NCI-H1092 treated with DMSO at 0.1 percent for 48 hours (cell line): Measurements from ENCODE around the gene GTF2B.
A peak's percentile ranks its signal among the peaks of the same experiment; 100 is the strongest.
"Not testable (repeated sequence)": the region's sequence is repeated elsewhere in the genome, so short reads cannot be mapped to it uniquely, and the experiment has no call there.

Source experiments
- DNase-seq: peaks from one replicate; lab custom pipeline; 2025; lab: John Stamatoyannopoulos, UW

GTF2B gene, protein sequence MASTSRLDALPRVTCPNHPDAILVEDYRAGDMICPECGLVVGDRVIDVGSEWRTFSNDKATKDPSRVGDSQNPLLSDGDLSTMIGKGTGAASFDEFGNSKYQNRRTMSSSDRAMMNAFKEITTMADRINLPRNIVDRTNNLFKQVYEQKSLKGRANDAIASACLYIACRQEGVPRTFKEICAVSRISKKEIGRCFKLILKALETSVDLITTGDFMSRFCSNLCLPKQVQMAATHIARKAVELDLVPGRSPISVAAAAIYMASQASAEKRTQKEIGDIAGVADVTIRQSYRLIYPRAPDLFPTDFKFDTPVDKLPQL

DNA sequence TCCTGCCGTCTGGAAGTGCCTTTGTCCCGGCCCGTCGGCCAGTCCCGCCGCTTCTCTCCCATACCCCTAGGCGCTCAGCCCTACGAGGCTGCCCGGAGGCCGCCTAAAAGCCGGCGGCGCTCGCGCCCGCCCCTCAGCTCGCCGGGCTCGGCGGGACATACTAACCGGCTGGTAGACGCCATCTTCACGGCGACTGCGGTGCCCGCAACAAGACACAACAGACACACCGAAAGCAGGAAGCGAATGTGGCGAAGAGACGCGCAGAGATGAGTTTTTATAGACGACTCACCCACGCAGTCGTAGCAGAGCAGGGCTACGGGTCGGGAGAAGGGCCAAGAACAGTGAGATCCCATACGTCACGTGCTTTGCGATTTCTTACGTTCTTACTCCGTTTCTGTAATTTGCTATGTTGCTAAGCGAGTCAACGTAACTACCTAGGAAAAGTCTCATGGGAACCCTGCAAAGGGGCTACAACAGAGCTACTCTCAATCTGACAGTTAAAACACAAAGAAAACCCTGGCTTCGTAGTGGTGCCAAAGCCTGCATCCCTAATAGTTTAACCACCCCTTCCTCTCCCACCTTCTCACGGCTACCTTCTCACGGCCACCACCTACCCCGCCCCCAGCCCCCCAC lies at the start of gene GTF2B:
Gene GTF2B, minus strand, starts transcription at position 250 of the 633 bp plus-strand sequence. Its CDS starts 68 bp downstream, at position 182.
- DNase-seq, result peak; percentile 94

- not testable (repeated sequence) for DNase-seq
These were observed 47.2 kb upstream of the GTF2B start for GRCh38 chr1:88938528-88938927.

DNA sequence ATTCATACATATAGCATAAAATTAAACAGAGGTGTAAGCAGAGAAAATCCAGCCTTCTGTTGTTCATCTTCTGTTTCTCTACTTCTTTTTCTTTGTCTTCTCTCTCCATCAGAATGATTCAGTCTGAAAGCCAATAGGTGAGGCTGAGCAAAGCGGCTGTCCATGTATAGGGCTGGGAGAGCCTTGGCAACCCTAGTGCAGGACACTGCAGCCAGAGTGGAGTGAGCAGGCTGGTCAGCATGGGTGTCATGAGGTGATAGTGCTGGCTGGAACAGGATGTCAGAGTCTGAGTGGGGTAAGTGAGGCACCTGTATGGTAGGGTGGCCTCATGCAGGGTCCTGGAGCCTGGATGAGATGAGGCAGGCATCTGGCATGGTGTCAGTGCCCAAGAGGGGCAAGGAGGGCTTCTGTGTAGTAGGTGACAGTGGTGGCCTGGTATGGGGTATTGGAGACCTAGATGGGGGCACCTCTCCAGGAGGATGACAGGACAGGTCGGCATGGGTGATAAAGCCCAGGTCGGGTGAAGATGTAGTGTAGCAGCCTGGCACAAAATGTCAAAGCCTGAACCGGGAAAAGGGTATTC lies 45.5 kb upstream of the GTF2B start:
- DNase-seq, result no peak

- DNase-seq, result no peak
These were observed 44.8 kb upstream of the GTF2B start for GRCh38 chr1:88936223-88936523.

DNA sequence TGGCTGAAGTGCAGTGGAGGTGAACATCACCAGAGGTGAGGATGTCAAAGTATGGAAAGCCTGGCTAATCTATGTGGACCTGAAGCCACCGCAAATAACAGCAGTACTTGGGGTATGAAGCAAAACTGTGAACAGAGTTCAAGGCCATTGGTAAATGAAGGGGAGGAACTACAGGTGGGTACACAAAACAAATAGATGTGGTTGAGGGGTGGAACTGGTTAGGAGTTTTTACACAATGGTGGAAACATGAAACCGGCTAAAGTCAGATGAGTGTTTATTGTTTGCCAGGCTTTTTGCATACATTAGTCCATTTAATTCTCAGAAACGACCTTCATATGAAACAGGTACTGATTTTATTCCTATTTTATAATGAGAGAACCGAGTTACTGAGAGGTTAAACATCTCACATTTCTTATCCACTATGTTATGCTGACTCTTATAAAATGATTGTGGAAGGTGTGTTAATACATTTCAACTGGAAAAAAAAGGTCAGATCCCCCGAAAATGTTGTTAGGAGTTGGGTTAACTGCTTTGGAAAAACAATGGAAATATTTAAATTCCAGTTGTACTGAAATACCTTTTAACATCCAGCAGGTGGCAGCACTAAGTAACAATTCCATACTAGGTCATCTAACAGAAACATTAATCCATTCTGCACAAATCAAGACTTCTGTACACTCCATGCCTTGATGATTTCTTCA lies 44.3 kb upstream of the GTF2B start:
- peak; percentile 30 for DNase-seq

GRCh38 chr1:88930176-88930575 lies 38.8 kb upstream of the GTF2B start:
- not testable (repeated sequence) for DNase-seq

DNA sequence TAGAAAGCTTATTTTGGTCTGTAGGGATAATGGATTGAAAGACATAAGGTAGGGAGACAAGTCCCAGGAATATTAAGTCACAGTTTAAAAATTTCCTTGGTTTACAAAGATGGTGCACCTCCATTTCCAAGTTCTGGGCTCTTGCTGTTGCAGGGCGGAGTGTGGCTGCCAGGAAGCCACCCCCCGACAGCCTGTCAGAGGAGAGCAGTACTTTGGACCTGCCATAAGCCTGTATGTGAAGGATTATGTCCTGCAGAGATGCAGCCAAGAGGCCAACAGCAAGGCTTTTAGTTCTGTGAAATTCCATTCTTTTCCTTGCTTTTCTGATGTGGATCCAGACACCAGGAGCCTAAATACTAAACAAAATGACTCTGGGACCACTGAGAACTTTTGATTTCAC lies 31.9 kb upstream of the GTF2B start:
- DNase-seq, result no peak

GRCh38 chr1:88922214-88922613 lies 30.8 kb upstream of the GTF2B start:
- DNase-seq, result no peak

- no peak for DNase-seq
These were observed 29.5 kb upstream of the GTF2B start for GRCh38 chr1:88920845-88921244.

DNA sequence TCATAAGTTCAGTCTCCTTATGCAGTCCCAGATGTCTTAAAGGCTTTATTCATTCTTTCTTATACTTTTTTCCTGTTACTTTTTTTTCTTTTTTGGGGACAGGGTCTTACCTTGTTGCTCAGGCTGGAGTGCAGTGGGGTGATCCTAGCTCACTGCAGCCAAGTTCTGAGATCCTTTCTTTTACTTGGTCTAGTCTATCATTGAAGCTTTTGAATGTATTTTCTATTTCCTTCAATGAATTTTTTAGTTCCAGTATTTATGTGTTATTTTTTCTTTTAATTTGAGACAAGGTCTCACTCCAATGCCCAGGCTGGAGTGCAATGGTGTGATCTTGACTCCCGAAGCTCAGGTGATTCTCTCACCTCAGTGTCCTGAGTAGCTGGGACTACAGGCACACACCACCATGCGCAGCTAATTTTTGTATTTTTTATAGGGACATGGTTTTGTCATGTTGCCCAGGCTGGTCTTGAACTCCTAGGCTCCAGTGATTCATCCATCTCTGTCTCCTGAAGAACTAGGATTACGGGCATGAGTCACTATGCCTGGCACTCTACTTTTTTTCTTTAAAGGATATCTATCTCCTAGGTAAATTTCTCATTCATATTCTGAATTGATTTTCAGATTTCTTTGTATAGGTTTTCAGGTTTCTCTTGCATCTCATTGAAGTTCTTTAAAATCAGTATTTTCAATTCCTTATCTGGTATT lies 26.1 kb upstream of the GTF2B start:
- no peak for DNase-seq

DNA sequence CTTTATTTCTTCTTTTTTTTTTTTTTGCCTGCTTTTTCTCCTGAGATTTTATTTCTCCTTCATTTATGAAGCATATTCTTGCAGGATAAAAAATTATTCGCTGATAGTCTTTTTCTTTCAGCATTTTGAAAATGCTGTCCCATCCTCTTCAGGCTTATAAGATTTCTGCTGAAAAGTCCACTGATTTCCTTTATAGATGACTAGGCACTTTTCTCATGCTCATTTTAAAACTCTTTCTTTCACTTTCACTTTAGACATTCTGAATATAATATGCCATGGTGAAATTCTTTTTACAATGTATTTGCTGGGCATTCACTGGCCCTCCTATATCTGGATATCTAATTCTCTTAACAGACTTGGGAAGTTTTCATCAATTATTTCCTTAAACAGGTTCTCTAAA lies 25.5 kb upstream of the GTF2B start:
- DNase-seq, result no peak

GRCh38 chr1:88911800-88912199 lies 20.4 kb upstream of the GTF2B start:
- DNase-seq, result not testable (repeated sequence)

GRCh38 chr1:88911161-88911560 lies 19.8 kb upstream of the GTF2B start:
- DNase-seq, result no peak

DNA sequence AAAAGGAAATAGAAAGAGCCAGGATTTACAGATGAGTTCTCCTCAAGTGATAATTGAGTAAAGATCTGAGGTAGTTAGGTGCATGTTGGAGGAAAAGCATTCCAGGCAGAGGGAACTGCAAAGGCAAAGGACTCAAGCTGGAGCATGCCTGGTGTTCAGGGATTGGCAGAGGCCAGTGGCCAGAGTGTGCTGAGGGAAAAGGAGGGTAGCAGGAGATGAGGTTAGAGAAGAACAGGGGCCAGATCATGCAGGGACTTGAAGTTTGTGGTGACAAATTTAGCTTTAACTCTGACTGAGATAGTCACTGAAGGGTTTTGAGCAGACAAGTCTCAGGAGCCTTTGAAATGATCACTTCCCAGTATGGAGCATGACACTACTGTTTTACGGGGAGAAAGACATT lies 19.0 kb upstream of the GTF2B start:
- no peak for DNase-seq

DNA sequence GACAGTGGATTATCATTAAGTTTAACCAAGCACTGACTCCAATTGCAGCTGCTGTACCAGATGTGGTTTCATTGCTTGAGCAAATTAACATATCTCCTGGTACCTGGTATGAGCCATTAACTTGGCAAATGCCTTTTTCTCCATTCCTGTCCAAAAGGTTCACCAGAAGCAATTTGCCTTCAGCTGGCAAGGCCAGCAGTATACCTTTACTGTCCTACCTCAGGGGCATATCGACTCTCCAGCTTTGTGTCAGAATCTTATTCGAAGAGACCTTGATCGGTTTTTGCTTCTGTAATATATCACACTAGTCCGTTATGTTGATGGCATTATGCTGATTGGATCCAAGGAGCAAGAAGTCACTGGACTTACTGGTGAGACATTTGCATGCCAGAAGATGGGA lies 9.5 kb upstream of the GTF2B start:
- DNase-seq, result no peak

DNA sequence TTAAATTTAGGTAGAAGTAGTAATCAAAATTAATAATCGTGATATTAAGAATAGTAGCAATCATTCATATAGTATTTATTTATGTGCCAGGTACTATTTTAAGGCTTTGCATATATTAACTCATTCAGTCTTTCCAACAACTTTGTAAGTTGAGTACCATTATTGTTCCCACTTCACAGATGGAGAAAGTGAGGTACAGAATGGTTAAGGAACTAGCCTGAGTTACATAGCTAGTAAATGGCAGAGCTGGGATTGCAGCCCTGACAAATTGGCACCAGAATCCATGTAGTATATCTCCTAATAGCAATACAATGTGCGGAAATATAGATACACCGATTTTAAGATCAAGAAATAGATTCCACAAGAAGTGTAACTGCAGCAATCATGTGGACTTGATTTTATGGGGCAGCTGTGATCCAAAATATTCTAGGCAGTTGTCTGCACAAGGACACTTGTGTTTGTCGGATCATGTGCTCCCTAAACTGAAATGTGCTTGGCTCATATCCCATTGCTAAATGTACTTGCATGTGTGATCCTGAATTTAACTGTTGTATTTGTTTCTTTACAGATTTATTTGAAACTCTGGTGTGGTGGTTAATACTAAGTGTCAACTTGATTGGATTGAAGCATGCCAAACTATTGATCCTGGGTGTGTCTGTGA lies 5.8 kb upstream of the GTF2B start:
- DNase-seq, result no peak

GRCh38 chr1:88892357-88892877 lies 1.1 kb upstream of the GTF2B start:
- DNase-seq, result peak; percentile 9

GRCh38 chr1:88891951-88892340 lies 579 bp upstream of the GTF2B start:
- DNase-seq, result no peak

DNA sequence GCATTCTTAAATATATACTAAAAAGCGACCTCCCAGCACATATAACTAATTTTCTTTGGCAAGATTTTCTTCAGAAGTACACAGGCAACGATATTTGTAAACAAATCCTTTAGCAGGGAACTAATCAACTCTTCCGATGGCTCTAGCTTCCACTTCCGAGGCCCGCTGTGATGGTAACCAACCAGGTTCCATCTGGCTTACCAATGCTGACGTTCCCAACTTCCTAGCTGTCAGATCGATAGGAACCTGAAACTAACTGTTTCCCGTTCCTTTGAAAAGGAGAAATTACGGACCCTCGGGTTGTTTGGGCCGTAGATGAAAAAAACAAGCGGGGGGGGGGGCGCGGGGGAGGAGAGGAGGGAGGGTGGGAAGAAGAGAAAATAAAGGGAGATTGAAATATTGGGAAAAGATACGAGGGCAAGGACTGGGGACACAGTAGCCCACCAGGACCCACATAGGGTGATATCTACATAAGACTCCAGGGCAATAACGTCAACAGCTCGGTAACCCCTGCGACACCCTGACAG lies 513 bp downstream of the GTF2B start:
- peak; percentile 43 for DNase-seq

GRCh38 chr1:88890131-88890530 lies 1.2 kb downstream of the GTF2B start:
- no peak for DNase-seq

GRCh38 chr1:88888750-88889149 lies 2.6 kb downstream of the GTF2B start:
- DNase-seq, result no peak
